GM23338 (cell line): Measurements from ENCODE around the gene BEND7. TPM values are rescaled to one million over a fixed set of nuclear protein-coding genes. Genes with fewer than 3 reads are reported as not detected.

ENCODE experiments used
- ATAC-seq: fragments of 200-7000 bp; cut with Tn5 transposase; 3 replicates; pipeline ENCODE4 v1.9.1; 2020
- DNase-seq: peaks from one replicate; pipeline ENCODE4 v3.0.0-alpha.2; 2015; ENCODE audit warnings: low spot score
- H2AFZ ChIP-seq: fragments of 200-600 bp; sonication (generic); 2 replicates; pipeline ENCODE4 v1.8.0; 2016; ENCODE audit warnings: antibody characterized with exemption, mild to moderate bottlenecking, moderate library complexity
- H3F3A ChIP-seq: fragments of 200-600 bp; sonication (generic); replicated peaks from 2 replicates; pipeline ENCODE4 v1.8.0; 2017; ENCODE audit warnings: antibody characterized with exemption, mixed run types, low read depth
- H3K27ac ChIP-seq: fragments of 200-600 bp; sonication (generic); 2 replicates; pipeline ENCODE4 v1.6.1; 2016; ENCODE audit warnings: low read depth
- H3K27me3 ChIP-seq: fragments of 200-600 bp; sonication (generic); 2 replicates; pipeline ENCODE4 v1.8.0; 2016; ENCODE audit warnings: mild to moderate bottlenecking, mixed run types, moderate library complexity; ENCODE audit not compliant: insufficient read depth
- H3K36me3 ChIP-seq: fragments of 200-600 bp; sonication (generic); 2 replicates; pipeline ENCODE4 v1.8.0; 2016; ENCODE audit warnings: mild to moderate bottlenecking; ENCODE audit not compliant: insufficient read depth
- H3K4me1 ChIP-seq: fragments of 200-600 bp; sonication (generic); 2 replicates; pipeline ENCODE4 v1.8.0; 2016; ENCODE audit warnings: mild to moderate bottlenecking, moderate library complexity; ENCODE audit not compliant: insufficient read depth
- H3K4me2 ChIP-seq: fragments of 200-600 bp; sonication (generic); 2 replicates; pipeline ENCODE4 v1.7.1; 2017; ENCODE audit warnings: mixed run types
- H3K4me3 ChIP-seq: fragments of 200-600 bp; sonication (generic); 2 replicates; pipeline ENCODE4 v1.6.1; 2016; ENCODE audit warnings: mixed run types
- H3K79me2 ChIP-seq: fragments of 200-600 bp; sonication (generic); replicated peaks from 2 replicates; pipeline ENCODE4 v1.8.0; 2017; ENCODE audit warnings: mild to moderate bottlenecking; ENCODE audit not compliant: insufficient read depth
- H3K9me2 ChIP-seq: fragments of 200-600 bp; sonication (generic); 2 replicates; pipeline ENCODE4 v1.8.0; 2017; ENCODE audit not compliant: insufficient read depth
- H4K20me1 ChIP-seq: fragments of 200-600 bp; sonication (generic); replicated peaks from 2 replicates; pipeline ENCODE4 v1.8.0; 2017; ENCODE audit warnings: mild to moderate bottlenecking; ENCODE audit not compliant: insufficient read depth
- H3K27ac Mint-ChIP-seq: 2 replicates; pipeline ENCODE4 v1.8.0; 2020; ENCODE audit warnings: inconsistent platforms, mild to moderate bottlenecking, moderate library complexity, mixed read lengths
- H3K27me3 Mint-ChIP-seq: 3 replicates; pipeline ENCODE4 v1.8.0; 2022; ENCODE audit warnings: low read depth, mild to moderate bottlenecking, moderate library complexity, mixed read lengths, inconsistent platforms; ENCODE audit not compliant: insufficient read depth, poor library complexity
- H3K36me3 Mint-ChIP-seq: 3 replicates; pipeline ENCODE4 v1.8.0; 2021; ENCODE audit warnings: low read depth, mild to moderate bottlenecking, inconsistent platforms, moderate library complexity, mixed read lengths
- H3K4me1 Mint-ChIP-seq: 3 replicates; pipeline ENCODE4 v1.8.0; 2020; ENCODE audit warnings: mild to moderate bottlenecking, inconsistent platforms, mixed read lengths
- H3K4me3 Mint-ChIP-seq: 3 replicates; pipeline ENCODE4 v1.8.0; 2021; ENCODE audit warnings: moderate library complexity, mild to moderate bottlenecking, inconsistent platforms, mixed read lengths
- H3K9me3 Mint-ChIP-seq: 3 replicates; pipeline ENCODE4 v1.8.0; 2020; ENCODE audit warnings: moderate library complexity, mild to moderate bottlenecking, inconsistent platforms, mixed read lengths
- CREB1 ChIP-seq: fragments of 250-450 bp; sonication (Bioruptor Pico); IDR thresholded peaks from 2 replicates; pipeline ENCODE4 v1.5.0; 2020; ENCODE audit warnings: low read depth, mild to moderate bottlenecking, moderate library complexity
- EZH2 ChIP-seq: fragments of 200-600 bp; sonication (generic); IDR thresholded peaks from one replicate; pipeline ENCODE4 v1.8.0; 2017; ENCODE audit warnings: antibody characterized with exemption, mild to moderate bottlenecking, low read depth; ENCODE audit not compliant: unreplicated experiment
- EZH2phosphoT487 ChIP-seq: fragments of 200-600 bp; sonication (generic); IDR thresholded peaks from one replicate; pipeline ENCODE4 v1.8.1; 2018; ENCODE audit warnings: antibody characterized with exemption; ENCODE audit not compliant: unreplicated experiment
- JUNB ChIP-seq: IDR thresholded peaks from one replicate; pipeline ENCODE4 v1.6.1; 2016; ENCODE audit warnings: antibody characterized with exemption; ENCODE audit not compliant: unreplicated experiment
- POLR2AphosphoS5 ChIP-seq: IDR thresholded peaks from 2 replicates; pipeline ENCODE4 v1.6.1; 2016; ENCODE audit warnings: antibody characterized with exemption, low read depth
- ZNF331 ChIP-seq: fragments of 250-450 bp; sonication (Bioruptor Pico); IDR thresholded peaks from 2 replicates; pipeline ENCODE4 v1.5.0; 2020; ENCODE audit warnings: low read depth, mild to moderate bottlenecking, moderate library complexity
- polyA plus RNA-seq: library from polyadenylated mRNA; unstranded; fragments of >200 nt; fragmentation: Nextera tagmentation; extraction: Ambion mirVana; gene quantifications from 2 replicates; pipeline ENCODE4 v1.2.1, GENCODE V29; 2016
- total RNA-seq: library from RNA; depleted of rRNA; stranded (reverse); fragments of >200 nt; shearing (Covaris generic); gene quantifications from 2 replicates; pipeline ENCODE4 v1.2.3, GENCODE V29; 2014
- TF ChIP-seq, protein P1 (sequence below): IDR thresholded peaks from one replicate; pipeline ENCODE4 v1.6.1; 2018; ENCODE audit warnings: antibody characterized with exemption; ENCODE audit not compliant: unreplicated experiment
- TF ChIP-seq, protein P2 (sequence below): fragments of 250-450 bp; sonication (Bioruptor Pico); IDR thresholded peaks from 2 replicates; pipeline ENCODE4 v1.5.0; 2020; ENCODE audit warnings: mild to moderate bottlenecking, moderate library complexity
- TF ChIP-seq, protein P3 (sequence below), 2 experiments: fragments of 200-600 bp in 1 of 2; sonication (generic) in 1 of 2; conservative IDR thresholded peaks; 2 replicates each; pipeline versions ENCODE4 v1.5.1 to v1.6.1; 2016 to 2017; ENCODE audit warnings: antibody characterized with exemption in 2 of 2, low read depth in 2 of 2, mild to moderate bottlenecking in 2 of 2, moderate library complexity in 1 of 2

Gene BEND7
- total and polyA plus RNA-seq, 2 experiments from 2014 or later: 3.1 to 9.6 TPM

- TF ChIP-seq, protein P1, sequence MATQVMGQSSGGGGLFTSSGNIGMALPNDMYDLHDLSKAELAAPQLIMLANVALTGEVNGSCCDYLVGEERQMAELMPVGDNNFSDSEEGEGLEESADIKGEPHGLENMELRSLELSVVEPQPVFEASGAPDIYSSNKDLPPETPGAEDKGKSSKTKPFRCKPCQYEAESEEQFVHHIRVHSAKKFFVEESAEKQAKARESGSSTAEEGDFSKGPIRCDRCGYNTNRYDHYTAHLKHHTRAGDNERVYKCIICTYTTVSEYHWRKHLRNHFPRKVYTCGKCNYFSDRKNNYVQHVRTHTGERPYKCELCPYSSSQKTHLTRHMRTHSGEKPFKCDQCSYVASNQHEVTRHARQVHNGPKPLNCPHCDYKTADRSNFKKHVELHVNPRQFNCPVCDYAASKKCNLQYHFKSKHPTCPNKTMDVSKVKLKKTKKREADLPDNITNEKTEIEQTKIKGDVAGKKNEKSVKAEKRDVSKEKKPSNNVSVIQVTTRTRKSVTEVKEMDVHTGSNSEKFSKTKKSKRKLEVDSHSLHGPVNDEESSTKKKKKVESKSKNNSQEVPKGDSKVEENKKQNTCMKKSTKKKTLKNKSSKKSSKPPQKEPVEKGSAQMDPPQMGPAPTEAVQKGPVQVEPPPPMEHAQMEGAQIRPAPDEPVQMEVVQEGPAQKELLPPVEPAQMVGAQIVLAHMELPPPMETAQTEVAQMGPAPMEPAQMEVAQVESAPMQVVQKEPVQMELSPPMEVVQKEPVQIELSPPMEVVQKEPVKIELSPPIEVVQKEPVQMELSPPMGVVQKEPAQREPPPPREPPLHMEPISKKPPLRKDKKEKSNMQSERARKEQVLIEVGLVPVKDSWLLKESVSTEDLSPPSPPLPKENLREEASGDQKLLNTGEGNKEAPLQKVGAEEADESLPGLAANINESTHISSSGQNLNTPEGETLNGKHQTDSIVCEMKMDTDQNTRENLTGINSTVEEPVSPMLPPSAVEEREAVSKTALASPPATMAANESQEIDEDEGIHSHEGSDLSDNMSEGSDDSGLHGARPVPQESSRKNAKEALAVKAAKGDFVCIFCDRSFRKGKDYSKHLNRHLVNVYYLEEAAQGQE: no peak
- TF ChIP-seq JUNB: no peak
- TF ChIP-seq, protein P2, sequence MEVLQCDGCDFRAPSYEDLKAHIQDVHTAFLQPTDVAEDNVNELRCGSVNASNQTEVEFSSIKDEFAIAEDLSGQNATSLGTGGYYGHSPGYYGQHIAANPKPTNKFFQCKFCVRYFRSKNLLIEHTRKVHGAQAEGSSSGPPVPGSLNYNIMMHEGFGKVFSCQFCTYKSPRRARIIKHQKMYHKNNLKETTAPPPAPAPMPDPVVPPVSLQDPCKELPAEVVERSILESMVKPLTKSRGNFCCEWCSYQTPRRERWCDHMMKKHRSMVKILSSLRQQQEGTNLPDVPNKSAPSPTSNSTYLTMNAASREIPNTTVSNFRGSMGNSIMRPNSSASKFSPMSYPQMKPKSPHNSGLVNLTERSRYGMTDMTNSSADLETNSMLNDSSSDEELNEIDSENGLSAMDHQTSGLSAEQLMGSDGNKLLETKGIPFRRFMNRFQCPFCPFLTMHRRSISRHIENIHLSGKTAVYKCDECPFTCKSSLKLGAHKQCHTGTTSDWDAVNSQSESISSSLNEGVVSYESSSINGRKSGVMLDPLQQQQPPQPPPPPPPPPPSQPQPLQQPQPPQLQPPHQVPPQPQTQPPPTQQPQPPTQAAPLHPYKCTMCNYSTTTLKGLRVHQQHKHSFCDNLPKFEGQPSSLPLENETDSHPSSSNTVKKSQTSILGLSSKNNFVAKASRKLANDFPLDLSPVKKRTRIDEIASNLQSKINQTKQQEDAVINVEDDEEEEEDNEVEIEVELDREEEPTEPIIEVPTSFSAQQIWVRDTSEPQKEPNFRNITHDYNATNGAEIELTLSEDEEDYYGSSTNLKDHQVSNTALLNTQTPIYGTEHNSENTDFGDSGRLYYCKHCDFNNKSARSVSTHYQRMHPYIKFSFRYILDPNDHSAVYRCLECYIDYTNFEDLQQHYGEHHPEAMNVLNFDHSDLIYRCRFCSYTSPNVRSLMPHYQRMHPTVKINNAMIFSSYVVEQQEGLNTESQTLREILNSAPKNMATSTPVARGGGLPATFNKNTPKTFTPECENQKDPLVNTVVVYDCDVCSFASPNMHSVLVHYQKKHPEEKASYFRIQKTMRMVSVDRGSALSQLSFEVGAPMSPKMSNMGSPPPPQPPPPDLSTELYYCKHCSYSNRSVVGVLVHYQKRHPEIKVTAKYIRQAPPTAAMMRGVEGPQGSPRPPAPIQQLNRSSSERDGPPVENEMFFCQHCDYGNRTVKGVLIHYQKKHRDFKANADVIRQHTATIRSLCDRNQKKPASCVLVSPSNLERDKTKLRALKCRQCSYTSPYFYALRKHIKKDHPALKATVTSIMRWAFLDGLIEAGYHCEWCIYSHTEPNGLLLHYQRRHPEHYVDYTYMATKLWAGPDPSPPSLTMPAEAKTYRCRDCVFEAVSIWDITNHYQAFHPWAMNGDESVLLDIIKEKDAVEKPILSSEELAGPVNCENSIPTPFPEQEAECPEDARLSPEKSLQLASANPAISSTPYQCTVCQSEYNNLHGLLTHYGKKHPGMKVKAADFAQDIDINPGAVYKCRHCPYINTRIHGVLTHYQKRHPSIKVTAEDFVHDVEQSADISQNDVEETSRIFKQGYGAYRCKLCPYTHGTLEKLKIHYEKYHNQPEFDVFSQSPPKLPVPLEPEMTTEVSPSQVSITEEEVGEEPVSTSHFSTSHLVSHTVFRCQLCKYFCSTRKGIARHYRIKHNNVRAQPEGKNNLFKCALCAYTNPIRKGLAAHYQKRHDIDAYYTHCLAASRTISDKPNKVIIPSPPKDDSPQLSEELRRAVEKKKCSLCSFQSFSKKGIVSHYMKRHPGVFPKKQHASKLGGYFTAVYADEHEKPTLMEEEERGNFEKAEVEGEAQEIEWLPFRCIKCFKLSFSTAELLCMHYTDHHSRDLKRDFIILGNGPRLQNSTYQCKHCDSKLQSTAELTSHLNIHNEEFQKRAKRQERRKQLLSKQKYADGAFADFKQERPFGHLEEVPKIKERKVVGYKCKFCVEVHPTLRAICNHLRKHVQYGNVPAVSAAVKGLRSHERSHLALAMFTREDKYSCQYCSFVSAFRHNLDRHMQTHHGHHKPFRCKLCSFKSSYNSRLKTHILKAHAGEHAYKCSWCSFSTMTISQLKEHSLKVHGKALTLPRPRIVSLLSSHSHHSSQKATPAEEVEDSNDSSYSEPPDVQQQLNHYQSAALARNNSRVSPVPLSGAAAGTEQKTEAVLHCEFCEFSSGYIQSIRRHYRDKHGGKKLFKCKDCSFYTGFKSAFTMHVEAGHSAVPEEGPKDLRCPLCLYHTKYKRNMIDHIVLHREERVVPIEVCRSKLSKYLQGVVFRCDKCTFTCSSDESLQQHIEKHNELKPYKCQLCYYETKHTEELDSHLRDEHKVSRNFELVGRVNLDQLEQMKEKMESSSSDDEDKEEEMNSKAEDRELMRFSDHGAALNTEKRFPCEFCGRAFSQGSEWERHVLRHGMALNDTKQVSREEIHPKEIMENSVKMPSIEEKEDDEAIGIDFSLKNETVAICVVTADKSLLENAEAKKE (CRISPR knock-in tag): no peak
These were observed 66.3 kb downstream of the BEND7 start (continued) for GRCh38 chr10:13462551-13462950.

GRCh38 chr10:13458687-13459012 lies 70.2 kb downstream of the BEND7 start:
- H2AFZ ChIP-seq: no peak overlapping the region

More at GRCh38 chr10:13458687-13459012, 70.2 kb downstream of the BEND7 start:
- H3K36me3 ChIP-seq: no peaks in the 10 kb centered on the region
- peaks cover 13% of the 10 kb centered on the region for H3K27me3 Mint-ChIP-seq
- no peak overlapping the region for H3K27ac ChIP-seq
- no peak overlapping the region for H3K4me3 Mint-ChIP-seq
- no peak for ATAC-seq
- H3K36me3 Mint-ChIP-seq: peaks cover 7% of the 10 kb centered on the region; the same call in 2 of the 3 replicates
- no peaks in the 10 kb centered on the region for H3K4me1 ChIP-seq
- TF ChIP-seq EZH2: no peak
- no peak for TF ChIP-seq EZH2phosphoT487
- no peak for TF ChIP-seq ZNF331 (CRISPR knock-in tag)
- no peak for TF ChIP-seq JUNB
- no peak for TF ChIP-seq CREB1 (CRISPR knock-in tag)
- TF ChIP-seq, protein P3, sequence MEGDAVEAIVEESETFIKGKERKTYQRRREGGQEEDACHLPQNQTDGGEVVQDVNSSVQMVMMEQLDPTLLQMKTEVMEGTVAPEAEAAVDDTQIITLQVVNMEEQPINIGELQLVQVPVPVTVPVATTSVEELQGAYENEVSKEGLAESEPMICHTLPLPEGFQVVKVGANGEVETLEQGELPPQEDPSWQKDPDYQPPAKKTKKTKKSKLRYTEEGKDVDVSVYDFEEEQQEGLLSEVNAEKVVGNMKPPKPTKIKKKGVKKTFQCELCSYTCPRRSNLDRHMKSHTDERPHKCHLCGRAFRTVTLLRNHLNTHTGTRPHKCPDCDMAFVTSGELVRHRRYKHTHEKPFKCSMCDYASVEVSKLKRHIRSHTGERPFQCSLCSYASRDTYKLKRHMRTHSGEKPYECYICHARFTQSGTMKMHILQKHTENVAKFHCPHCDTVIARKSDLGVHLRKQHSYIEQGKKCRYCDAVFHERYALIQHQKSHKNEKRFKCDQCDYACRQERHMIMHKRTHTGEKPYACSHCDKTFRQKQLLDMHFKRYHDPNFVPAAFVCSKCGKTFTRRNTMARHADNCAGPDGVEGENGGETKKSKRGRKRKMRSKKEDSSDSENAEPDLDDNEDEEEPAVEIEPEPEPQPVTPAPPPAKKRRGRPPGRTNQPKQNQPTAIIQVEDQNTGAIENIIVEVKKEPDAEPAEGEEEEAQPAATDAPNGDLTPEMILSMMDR (conservative IDR thresholded peaks at IDR 0.05; ENCODE audit: low read depth in 2 of 2): no peak
- TF ChIP-seq POLR2AphosphoS5: no peak
- no peaks in the 10 kb centered on the region for H3K79me2 ChIP-seq
- H3F3A ChIP-seq: no peaks in the 10 kb centered on the region
- peaks cover 6% of the 10 kb centered on the region for H3K9me3 Mint-ChIP-seq
- peaks cover 10% of the 10 kb centered on the region for H3K4me1 Mint-ChIP-seq
- no peak for DNase-seq
- no peak overlapping the region for H3K4me3 ChIP-seq
- no peak overlapping the region for H3K27ac Mint-ChIP-seq
- no peak overlapping the region for H3K4me2 ChIP-seq
- H3K27me3 ChIP-seq: no peaks in the 10 kb centered on the region
- H4K20me1 ChIP-seq: no peaks in the 10 kb centered on the region
- no peaks in the 10 kb centered on the region; the same call in 1 of the 2 replicates for H3K9me2 ChIP-seq
